22Rv1 (cell line): Measurements from ENCODE around the gene RNFT2.

Experiments used
- ZFX ChIP-seq: fragments of 450-650 bp; IDR thresholded peaks from 2 replicates; pipeline ENCODE4 v1.6.1; 2017; ENCODE audit warnings: antibody characterized with exemption, borderline replicate concordance
- TF ChIP-seq, protein P1 (sequence below): fragments of 450-650 bp; IDR thresholded peaks from 2 replicates; pipeline ENCODE4 v1.5.1; 2017; ENCODE audit warnings: mild to moderate bottlenecking

DNA sequence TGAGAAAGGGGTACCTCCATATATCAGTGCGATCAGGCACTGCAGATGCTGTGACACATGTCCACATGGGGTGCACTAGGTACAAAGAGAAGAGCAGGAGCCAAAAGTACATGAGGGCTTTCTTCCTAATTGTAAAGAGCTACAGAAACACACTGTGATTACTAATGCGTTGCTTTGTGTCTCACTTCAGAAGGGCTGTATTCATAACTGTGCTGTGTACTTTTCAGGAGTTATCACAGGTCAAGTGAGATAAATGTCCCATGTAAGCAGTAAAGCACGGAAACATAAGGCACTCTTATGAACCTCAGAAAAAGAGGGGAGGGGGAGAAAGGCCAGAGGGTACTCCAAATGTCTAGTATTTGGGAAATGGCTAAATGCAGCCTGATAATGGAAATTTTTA, 10.9 kb upstream of the RNFT2 start:
- TF ChIP-seq, protein P1, sequence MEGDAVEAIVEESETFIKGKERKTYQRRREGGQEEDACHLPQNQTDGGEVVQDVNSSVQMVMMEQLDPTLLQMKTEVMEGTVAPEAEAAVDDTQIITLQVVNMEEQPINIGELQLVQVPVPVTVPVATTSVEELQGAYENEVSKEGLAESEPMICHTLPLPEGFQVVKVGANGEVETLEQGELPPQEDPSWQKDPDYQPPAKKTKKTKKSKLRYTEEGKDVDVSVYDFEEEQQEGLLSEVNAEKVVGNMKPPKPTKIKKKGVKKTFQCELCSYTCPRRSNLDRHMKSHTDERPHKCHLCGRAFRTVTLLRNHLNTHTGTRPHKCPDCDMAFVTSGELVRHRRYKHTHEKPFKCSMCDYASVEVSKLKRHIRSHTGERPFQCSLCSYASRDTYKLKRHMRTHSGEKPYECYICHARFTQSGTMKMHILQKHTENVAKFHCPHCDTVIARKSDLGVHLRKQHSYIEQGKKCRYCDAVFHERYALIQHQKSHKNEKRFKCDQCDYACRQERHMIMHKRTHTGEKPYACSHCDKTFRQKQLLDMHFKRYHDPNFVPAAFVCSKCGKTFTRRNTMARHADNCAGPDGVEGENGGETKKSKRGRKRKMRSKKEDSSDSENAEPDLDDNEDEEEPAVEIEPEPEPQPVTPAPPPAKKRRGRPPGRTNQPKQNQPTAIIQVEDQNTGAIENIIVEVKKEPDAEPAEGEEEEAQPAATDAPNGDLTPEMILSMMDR, result no peak
- TF ChIP-seq ZFX, result no peak
